GM12874 (cell line): ENCODE data around the gene APP.

Experiments used
- TF ChIP-seq, protein P1 (sequence below): IDR thresholded peaks from 2 replicates; pipeline ENCODE4 v1.5.1; 2011; ENCODE audit warnings: low read depth, mild to moderate bottlenecking, control low read depth, low read length, moderate library complexity; ENCODE audit not compliant: insufficient read depth

The APP gene

DNA sequence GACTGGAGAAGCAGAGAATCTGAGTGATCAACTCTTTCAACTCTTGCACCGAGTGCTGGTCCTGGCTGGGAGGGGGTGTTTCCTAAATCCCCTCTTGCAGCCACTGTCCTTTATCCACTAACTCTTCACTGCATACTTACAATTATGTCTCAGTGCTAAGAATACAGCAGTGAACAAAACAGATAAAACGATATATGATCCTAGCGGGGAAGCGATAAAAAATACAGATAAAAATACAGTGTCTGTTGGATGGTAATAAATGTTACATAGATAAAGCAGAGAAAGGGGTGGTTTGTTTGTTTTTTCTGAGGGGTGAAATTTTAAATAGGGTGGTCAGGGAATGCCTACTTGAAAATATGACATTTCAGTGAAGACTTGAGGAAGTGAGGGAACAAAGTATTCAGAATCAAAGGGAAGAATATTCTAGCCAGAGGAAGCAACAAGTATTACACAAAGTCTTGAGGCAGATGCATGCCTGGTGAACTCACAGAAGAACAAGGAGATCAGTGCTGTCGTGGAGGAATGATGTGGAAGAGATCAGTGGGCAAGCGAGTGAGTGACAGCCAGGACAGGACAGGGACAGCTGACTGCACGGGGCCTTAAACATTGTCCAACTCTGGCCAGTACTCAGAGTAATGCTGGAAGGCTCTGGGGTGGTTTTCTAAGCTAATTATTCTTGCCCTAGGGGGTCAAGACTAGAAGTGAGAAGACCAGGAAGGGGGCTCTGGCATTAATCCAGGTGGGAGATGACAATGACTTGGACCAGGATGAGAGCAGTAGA is 110.0 kb downstream of the APP start:
- TF ChIP-seq, protein P1, sequence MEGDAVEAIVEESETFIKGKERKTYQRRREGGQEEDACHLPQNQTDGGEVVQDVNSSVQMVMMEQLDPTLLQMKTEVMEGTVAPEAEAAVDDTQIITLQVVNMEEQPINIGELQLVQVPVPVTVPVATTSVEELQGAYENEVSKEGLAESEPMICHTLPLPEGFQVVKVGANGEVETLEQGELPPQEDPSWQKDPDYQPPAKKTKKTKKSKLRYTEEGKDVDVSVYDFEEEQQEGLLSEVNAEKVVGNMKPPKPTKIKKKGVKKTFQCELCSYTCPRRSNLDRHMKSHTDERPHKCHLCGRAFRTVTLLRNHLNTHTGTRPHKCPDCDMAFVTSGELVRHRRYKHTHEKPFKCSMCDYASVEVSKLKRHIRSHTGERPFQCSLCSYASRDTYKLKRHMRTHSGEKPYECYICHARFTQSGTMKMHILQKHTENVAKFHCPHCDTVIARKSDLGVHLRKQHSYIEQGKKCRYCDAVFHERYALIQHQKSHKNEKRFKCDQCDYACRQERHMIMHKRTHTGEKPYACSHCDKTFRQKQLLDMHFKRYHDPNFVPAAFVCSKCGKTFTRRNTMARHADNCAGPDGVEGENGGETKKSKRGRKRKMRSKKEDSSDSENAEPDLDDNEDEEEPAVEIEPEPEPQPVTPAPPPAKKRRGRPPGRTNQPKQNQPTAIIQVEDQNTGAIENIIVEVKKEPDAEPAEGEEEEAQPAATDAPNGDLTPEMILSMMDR: no peak

DNA sequence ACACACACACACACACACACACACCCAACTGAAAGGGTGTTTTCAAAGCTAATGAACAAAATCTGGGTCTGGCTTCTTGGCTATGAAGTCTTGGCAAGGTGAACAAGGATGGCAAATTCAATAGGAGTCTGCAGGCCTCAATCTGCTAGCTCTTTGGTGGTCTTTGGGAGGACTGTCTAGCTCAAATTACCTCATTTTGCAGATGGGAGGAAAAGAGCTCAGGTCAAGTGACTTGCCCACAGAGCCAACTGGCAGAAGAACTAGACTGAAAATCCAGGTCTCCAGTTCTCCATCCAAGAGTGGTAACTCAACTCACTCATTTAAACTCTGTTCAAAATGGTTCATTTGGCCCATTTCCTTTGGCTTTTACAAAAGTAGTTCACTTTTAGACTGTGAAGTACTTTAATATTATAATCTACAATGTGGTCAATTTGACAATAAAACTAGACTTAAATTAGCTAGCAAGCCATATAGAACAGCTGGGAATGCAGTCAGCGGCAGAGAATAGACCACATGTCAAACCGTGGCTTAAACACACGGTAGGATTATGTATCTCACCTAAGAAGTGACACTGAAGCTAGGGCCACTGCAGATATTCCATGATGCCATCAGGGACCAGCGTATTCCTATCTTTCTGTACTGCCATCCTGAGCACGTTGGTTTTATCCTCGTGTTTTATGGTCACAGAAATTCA is 112.9 kb downstream of the APP start:
- TF ChIP-seq, protein P1: no peak

DNA sequence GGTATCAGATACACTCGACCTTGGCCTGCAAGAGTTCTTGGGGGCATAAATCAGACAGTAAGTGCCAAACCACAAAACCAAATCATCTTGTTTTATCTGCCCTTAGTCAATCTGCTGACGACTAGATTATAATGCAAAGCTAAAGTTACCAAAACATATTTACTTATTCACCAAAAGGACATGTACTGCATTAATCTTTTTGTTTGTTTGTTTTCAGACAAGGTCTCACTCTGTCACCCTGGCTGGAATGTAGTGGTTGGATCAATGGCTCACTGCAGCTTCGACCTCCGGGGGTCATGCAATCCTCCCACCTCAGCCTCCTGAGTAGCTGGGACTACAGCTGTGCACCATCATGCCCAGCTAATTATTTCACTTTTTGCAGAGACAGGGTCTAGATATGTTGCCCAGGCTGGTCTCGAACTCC is 114.7 kb downstream of the APP start:
- TF ChIP-seq, protein P1: no peak

DNA sequence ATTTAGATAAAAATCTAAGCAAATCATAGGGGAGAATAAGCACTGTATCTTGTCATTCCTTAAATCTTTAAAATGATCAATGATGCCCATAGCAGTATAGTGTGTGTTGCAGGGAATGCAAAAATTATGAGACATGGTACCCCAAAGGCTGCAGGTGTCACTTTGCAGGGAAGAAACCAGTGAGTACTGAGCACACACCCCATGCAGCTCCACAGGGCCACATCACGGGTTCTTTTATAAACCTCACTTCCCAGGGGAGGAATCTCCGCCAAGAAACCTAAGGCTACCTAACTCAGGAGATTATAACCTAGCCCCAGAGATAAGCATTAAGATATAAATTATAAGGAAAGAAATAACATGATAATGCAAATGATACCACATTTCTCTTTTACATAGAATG is 115.6 kb downstream of the APP start:
- TF ChIP-seq, protein P1: no peak

DNA sequence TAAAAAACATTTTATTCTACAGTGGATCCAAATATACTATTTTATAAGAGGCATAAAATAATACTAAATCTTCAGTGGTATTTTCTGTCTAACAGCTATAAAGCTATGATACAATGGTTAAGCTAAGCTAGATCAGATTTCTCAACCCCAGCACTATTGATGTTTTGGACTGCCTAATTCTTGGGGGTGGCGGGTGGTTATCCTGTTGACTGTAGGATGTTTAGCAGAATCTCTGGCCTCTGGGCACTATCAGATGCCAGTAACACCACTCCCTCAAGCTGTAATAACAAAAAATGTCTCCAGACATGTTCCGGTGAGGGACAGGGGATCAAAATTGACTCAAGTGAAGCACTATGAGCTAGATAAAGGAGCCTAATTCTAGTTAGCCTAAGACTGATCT is 118.5 kb downstream of the APP start:
- TF ChIP-seq, protein P1: no peak

DNA sequence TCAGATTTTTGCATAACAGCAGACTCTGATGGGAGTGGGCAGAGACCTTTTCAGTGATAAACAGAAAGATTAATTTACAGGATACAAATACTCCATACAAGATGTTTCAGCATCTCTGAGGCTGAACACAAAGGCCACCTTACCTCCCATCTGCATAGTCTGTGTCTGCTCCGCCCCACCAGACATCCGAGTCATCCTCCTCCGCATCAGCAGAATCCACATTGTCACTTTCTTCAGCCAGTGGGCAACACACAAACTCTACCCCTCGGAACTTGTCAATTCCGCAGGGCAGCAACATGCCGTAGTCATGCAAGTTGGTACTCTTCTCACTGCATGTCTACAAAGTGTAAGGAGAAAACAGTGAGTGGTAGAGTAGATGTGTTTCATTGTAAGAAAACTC is 119.7 kb downstream of the APP start:
- TF ChIP-seq, protein P1: no peak

DNA sequence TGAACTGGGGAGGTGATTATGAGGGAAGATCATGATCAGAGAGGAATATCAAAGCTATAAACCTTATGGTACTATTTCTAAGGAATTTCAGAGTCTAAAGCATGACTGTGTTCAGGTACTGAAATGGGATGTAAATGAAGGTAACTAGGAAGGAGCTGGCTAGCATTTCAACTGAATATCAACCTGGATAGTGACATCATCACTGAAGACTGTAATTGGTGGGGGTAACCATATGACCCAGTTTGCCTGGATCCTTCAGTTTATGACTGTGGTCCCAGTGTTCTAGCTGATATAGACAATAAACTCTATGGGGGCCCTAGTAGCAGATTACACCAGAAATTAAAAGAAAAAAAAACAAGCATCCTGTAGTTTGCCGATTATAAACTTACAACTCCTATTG is 120.8 kb downstream of the APP start:
- TF ChIP-seq, protein P1: no peak
